Skeletal muscle satellite cell (primary cell): ENCODE data around the gene LRGUK.

ENCODE experiments used
- H3K27me3 ChIP-seq: 2 replicates; pipeline ENCODE4 v1.7.0; 2013; ENCODE audit warnings: low read length; ENCODE audit not compliant: control insufficient read depth, insufficient read depth
- H3K36me3 ChIP-seq: 2 replicates; pipeline ENCODE4 v1.7.0; 2013; ENCODE audit warnings: mild to moderate bottlenecking, control low read depth, low read length; ENCODE audit not compliant: insufficient read depth
- H3K4me1 ChIP-seq: 2 replicates; pipeline ENCODE4 v1.7.0; 2013; ENCODE audit warnings: low read length; ENCODE audit not compliant: control insufficient read depth, insufficient read depth
- H3K4me2 ChIP-seq: 2 replicates; pipeline ENCODE4 v1.7.0; 2013; ENCODE audit warnings: mild to moderate bottlenecking, low read length
- H3K4me3 ChIP-seq: 2 replicates; pipeline ENCODE4 v1.7.0; 2013; ENCODE audit warnings: low read length
- H3K9ac ChIP-seq: 2 replicates; pipeline ENCODE4 v1.7.0; 2013; ENCODE audit warnings: mild to moderate bottlenecking, low read depth, low read length, moderate library complexity
- H3K9me3 ChIP-seq: replicated peaks from 2 replicates; pipeline ENCODE4 v1.7.0; 2013; ENCODE audit warnings: mild to moderate bottlenecking, control low read depth, low read length

The LRGUK gene

GRCh38 chr7:134262322-134262721, 135.2 kb downstream of the LRGUK start:
- H3K9ac ChIP-seq, result no peak overlapping the region
- no peak overlapping the region for H3K4me2 ChIP-seq
- peaks cover 4% of the 10 kb centered on the region for H3K27me3 ChIP-seq
- H3K4me1 ChIP-seq, result no peaks in the 10 kb centered on the region
- H3K36me3 ChIP-seq, result no peaks in the 10 kb centered on the region
- no peak overlapping the region for H3K4me3 ChIP-seq
- no peaks in the 10 kb centered on the region for H3K9me3 ChIP-seq

GRCh38 chr7:134276951-134277350, 149.8 kb downstream of the LRGUK start:
- Histone ChIP-seq H3K9me3 (no peaks in the 10 kb centered on the region), H3K4me2 (no peak overlapping the region), H3K9ac (no peak overlapping the region)

GRCh38 chr7:134278502-134279153, 151.5 kb downstream of the LRGUK start:
- Histone ChIP-seq H3K4me3 (no peak overlapping the region), H3K9me3 (no peaks in the 10 kb centered on the region), H3K27me3 (peaks cover 6% of the 10 kb centered on the region), H3K9ac (no peak overlapping the region), H3K4me1 (no peaks in the 10 kb centered on the region), H3K4me2 (no peak overlapping the region), H3K36me3 (no peaks in the 10 kb centered on the region)

More at GRCh38 chr7:134276951-134277350, 149.8 kb downstream of the LRGUK start:
- H3K27me3 ChIP-seq, result peaks cover 6% of the 10 kb centered on the region
- H3K4me3 ChIP-seq, result no peak overlapping the region
- H3K36me3 ChIP-seq, result no peaks in the 10 kb centered on the region
- no peaks in the 10 kb centered on the region for H3K4me1 ChIP-seq

- Histone ChIP-seq H3K9ac (no peak overlapping the region), H3K4me1 (no peaks in the 10 kb centered on the region), H3K4me2 (no peak overlapping the region), H3K9me3 (no peaks in the 10 kb centered on the region), H3K4me3 (no peak overlapping the region), H3K27me3 (peaks cover 6% of the 10 kb centered on the region), H3K36me3 (no peaks in the 10 kb centered on the region)
These were observed 152.2 kb downstream of the LRGUK start for GRCh38 chr7:134279336-134279735.

GRCh38 chr7:134279898-134280297, 152.8 kb downstream of the LRGUK start:
- Histone ChIP-seq H3K4me2 (no peak overlapping the region), H3K36me3 (no peaks in the 10 kb centered on the region), H3K9me3 (no peaks in the 10 kb centered on the region), H3K9ac (no peak overlapping the region), H3K4me3 (no peak overlapping the region), H3K27me3 (peaks cover 6% of the 10 kb centered on the region), H3K4me1 (no peaks in the 10 kb centered on the region)

GRCh38 chr7:134280508-134280907, 153.4 kb downstream of the LRGUK start:
- Histone ChIP-seq H3K4me3 (no peak overlapping the region), H3K27me3 (peaks cover 6% of the 10 kb centered on the region), H3K36me3 (no peaks in the 10 kb centered on the region), H3K4me2 (no peak overlapping the region), H3K9me3 (no peaks in the 10 kb centered on the region), H3K4me1 (no peaks in the 10 kb centered on the region), H3K9ac (no peak overlapping the region)

- H3K9me3 ChIP-seq, result no peaks in the 10 kb centered on the region
- H3K4me3 ChIP-seq, result no peak overlapping the region
- H3K36me3 ChIP-seq, result no peaks in the 10 kb centered on the region
- peaks cover 6% of the 10 kb centered on the region for H3K27me3 ChIP-seq
- no peak overlapping the region for H3K4me2 ChIP-seq
- no peak overlapping the region for H3K9ac ChIP-seq
- H3K4me1 ChIP-seq, result peaks cover 4% of the 10 kb centered on the region
These were observed 156.9 kb downstream of the LRGUK start for GRCh38 chr7:134284011-134284410.

- Histone ChIP-seq H3K4me1 (peaks cover 9% of the 10 kb centered on the region), H3K4me3 (no peak overlapping the region), H3K27me3 (peaks cover 3% of the 10 kb centered on the region), H3K9ac (no peak overlapping the region), H3K36me3 (no peaks in the 10 kb centered on the region), H3K4me2 (no peak overlapping the region), H3K9me3 (no peaks in the 10 kb centered on the region)
These were observed 157.8 kb downstream of the LRGUK start for GRCh38 chr7:134284952-134285351.

- Histone ChIP-seq H3K4me3 (no peak overlapping the region), H3K4me2 (no peak overlapping the region), H3K9me3 (no peaks in the 10 kb centered on the region), H3K4me1 (peaks cover 17% of the 10 kb centered on the region), H3K36me3 (no peaks in the 10 kb centered on the region), H3K9ac (no peak overlapping the region), H3K27me3 (no peaks in the 10 kb centered on the region)
These were observed 160.9 kb downstream of the LRGUK start for GRCh38 chr7:134287916-134288659.

GRCh38 chr7:134289423-134289822, 162.3 kb downstream of the LRGUK start:
- Histone ChIP-seq H3K36me3 (peaks cover 5% of the 10 kb centered on the region), H3K4me1 (peaks cover 17% of the 10 kb centered on the region), H3K4me3 (peak overlapping the region; percentile 35), H3K9ac (peak overlapping the region; percentile 29), H3K27me3 (no peaks in the 10 kb centered on the region), H3K4me2 (peak overlapping the region; percentile 50), H3K9me3 (no peaks in the 10 kb centered on the region)

- Histone ChIP-seq H3K27me3 (no peaks in the 10 kb centered on the region), H3K9me3 (no peaks in the 10 kb centered on the region), H3K9ac (peak overlapping the region; percentile 28), H3K4me3 (peak overlapping the region; percentile 35), H3K4me2 (peak overlapping the region; percentile 50), H3K4me1 (peaks cover 17% of the 10 kb centered on the region), H3K36me3 (peaks cover 9% of the 10 kb centered on the region)
These were observed 162.7 kb downstream of the LRGUK start for GRCh38 chr7:134289841-134290240.

- peak overlapping the region; percentile 28 for H3K9ac ChIP-seq
- H3K27me3 ChIP-seq, result no peaks in the 10 kb centered on the region
- H3K9me3 ChIP-seq, result no peaks in the 10 kb centered on the region
- peak overlapping the region; percentile 50 for H3K4me2 ChIP-seq
- peaks cover 17% of the 10 kb centered on the region for H3K4me1 ChIP-seq
- no peak overlapping the region for H3K4me3 ChIP-seq
- H3K36me3 ChIP-seq, result peaks cover 13% of the 10 kb centered on the region
These were observed 163.1 kb downstream of the LRGUK start for GRCh38 chr7:134290286-134290685.
